Measurements from ENCODE around the gene EHBP1L1. TPM values are rescaled to one million over a fixed set of nuclear protein-coding genes. Genes with fewer than 3 reads are reported as not detected.

The EHBP1L1 gene
- total and polyA plus RNA-seq, 2 of the 8 experiments (the other 6 are each of a cell fraction or from before 2014, with no cell fraction given), result 4.3 to 6.6 TPM

GRCh38 chr11:65637032-65637557 lies 61.2 kb downstream of the EHBP1L1 start (continued):
- TF ChIP-seq RFX5 (IDR thresholded peaks at IDR 0.05; ENCODE audit: borderline replicate concordance, low read depth, low read length), result no peak
- TF ChIP-seq SUZ12 (IDR thresholded peaks at IDR 0.05; ENCODE audit: low read length), result no peak
- TF ChIP-seq NANOG (IDR thresholded peaks at IDR 0.05; ENCODE audit: insufficient read depth, low read depth, low read length, poor library complexity, severe bottlenecking), result no peak
- TF ChIP-seq HDAC6 (IDR thresholded peaks at IDR 0.05; ENCODE audit: low read depth, low read length), result no peak
- TF ChIP-seq SAP30 (IDR thresholded peaks at IDR 0.05; ENCODE audit: insufficient read depth, insufficient replicate concordance, low read length), result no peak
- no peak for TF ChIP-seq ASH2L (IDR thresholded peaks at IDR 0.05; ENCODE audit: low read length)
- TF ChIP-seq BCL11A (IDR thresholded peaks at IDR 0.05; ENCODE audit: low read depth in 2 of 2, low read length in 2 of 2), result no peak
- no peak for TF ChIP-seq SRF (IDR thresholded peaks at IDR 0.05; ENCODE audit: low read depth, low read length)
- TF ChIP-seq SIX5 (IDR thresholded peaks at IDR 0.05; ENCODE audit: low read depth, low read length), result no peak
- TF ChIP-seq KDM4A (IDR thresholded peaks at IDR 0.05; ENCODE audit: low read depth, low read length, severe bottlenecking), result no peak
